Astrocyte (in vitro differentiated cells and primary cell): ENCODE results near the gene FOXL1. TPM values are rescaled to one million over a fixed set of nuclear protein-coding genes. Genes with fewer than 3 reads are reported as not detected.

Experiments
- DNase-seq: peaks from one replicate; pipeline ENCODE4 v3.0.0-alpha.2; 2010; ENCODE audit warnings: low read depth
- FAIRE-seq: peaks from 2 replicates; lab custom pipeline; 2011; peaks lifted over from hg19 to GRCh38; lab: Jason Lieb, UNC
- H2AFZ ChIP-seq: 2 replicates; pipeline ENCODE4 v1.6.0; 2012; ENCODE audit warnings: low read depth, low read length, inconsistent platforms
- H3K27ac ChIP-seq: 2 replicates; pipeline ENCODE4 v1.5.1; 2011; ENCODE audit warnings: low read depth, low read length, inconsistent platforms
- H3K27me3 ChIP-seq: 2 replicates; pipeline ENCODE4 v1.6.0; 2011; ENCODE audit warnings: low read length, inconsistent platforms; ENCODE audit not compliant: insufficient read depth
- H3K36me3 ChIP-seq: 2 replicates; pipeline ENCODE4 v1.5.1; 2011; ENCODE audit warnings: low read length, inconsistent platforms; ENCODE audit not compliant: insufficient read depth
- H3K4me1 ChIP-seq: 2 replicates; pipeline ENCODE4 v1.5.1; 2011; ENCODE audit warnings: low read length, inconsistent platforms; ENCODE audit not compliant: insufficient read depth
- H3K4me2 ChIP-seq: 2 replicates; pipeline ENCODE4 v1.6.0; 2012; ENCODE audit warnings: low read length, inconsistent platforms
- H3K4me3 ChIP-seq: 2 replicates; pipeline ENCODE4 v1.5.1; 2011; ENCODE audit warnings: low read depth, mild to moderate bottlenecking, low read length, inconsistent platforms; ENCODE audit not compliant: insufficient read depth
- H3K79me2 ChIP-seq: 2 replicates; pipeline ENCODE4 v1.6.0; 2012; ENCODE audit warnings: mild to moderate bottlenecking, low read length, inconsistent platforms; ENCODE audit not compliant: insufficient read depth
- H3K9ac ChIP-seq: 2 replicates; pipeline ENCODE4 v1.6.0; 2012; ENCODE audit warnings: mild to moderate bottlenecking, low read length, inconsistent platforms
- H3K9me3 ChIP-seq: 2 replicates; pipeline ENCODE4 v1.5.1; 2012; ENCODE audit warnings: low read depth, mild to moderate bottlenecking, low read length, inconsistent platforms; ENCODE audit not compliant: insufficient read depth
- H4K20me1 ChIP-seq: 2 replicates; pipeline ENCODE4 v1.6.0; 2012; ENCODE audit warnings: low read length, inconsistent platforms; ENCODE audit not compliant: insufficient read depth
- H3K27ac Mint-ChIP-seq: one replicate; pipeline ENCODE4 v1.8.0; 2021; ENCODE audit warnings: mild to moderate bottlenecking, mixed read lengths; ENCODE audit not compliant: unreplicated experiment
- H3K27me3 Mint-ChIP-seq: one replicate; pipeline ENCODE4 v1.8.0; 2021; ENCODE audit warnings: low read depth, mixed read lengths; ENCODE audit not compliant: unreplicated experiment
- H3K36me3 Mint-ChIP-seq: one replicate; pipeline ENCODE4 v1.8.0; 2021; ENCODE audit warnings: low read depth, mixed read lengths; ENCODE audit not compliant: unreplicated experiment
- H3K4me1 Mint-ChIP-seq: one replicate; pipeline ENCODE4 v1.8.0; 2021; ENCODE audit warnings: low read depth, mixed read lengths; ENCODE audit not compliant: unreplicated experiment
- H3K4me3 Mint-ChIP-seq: one replicate; pipeline ENCODE4 v1.8.0; 2021; ENCODE audit warnings: mild to moderate bottlenecking, moderate library complexity, mixed read lengths; ENCODE audit not compliant: unreplicated experiment
- H3K9me3 Mint-ChIP-seq: one replicate; pipeline ENCODE4 v1.8.0; 2021; ENCODE audit warnings: mild to moderate bottlenecking, mixed read lengths; ENCODE audit not compliant: unreplicated experiment
- EZH2 ChIP-seq: IDR thresholded peaks from 2 replicates; pipeline ENCODE4 v1.6.1; 2012; ENCODE audit warnings: mild to moderate bottlenecking, low read length, inconsistent platforms; ENCODE audit not compliant: insufficient read depth
- total RNA-seq: library from RNA; stranded (reverse); gene quantifications from 2 replicates; pipeline ENCODE4 v1.2.1, GENCODE V29; 2021
- TF ChIP-seq, protein P1 (sequence below): IDR thresholded peaks from 2 replicates; pipeline ENCODE4 v1.5.1; 2011; ENCODE audit warnings: low read depth, mild to moderate bottlenecking, inconsistent platforms, low read length, moderate library complexity; ENCODE audit not compliant: insufficient read depth

The FOXL1 gene
- total RNA-seq, 1 donor from 2014 or later, result 6.1 TPM

DNA sequence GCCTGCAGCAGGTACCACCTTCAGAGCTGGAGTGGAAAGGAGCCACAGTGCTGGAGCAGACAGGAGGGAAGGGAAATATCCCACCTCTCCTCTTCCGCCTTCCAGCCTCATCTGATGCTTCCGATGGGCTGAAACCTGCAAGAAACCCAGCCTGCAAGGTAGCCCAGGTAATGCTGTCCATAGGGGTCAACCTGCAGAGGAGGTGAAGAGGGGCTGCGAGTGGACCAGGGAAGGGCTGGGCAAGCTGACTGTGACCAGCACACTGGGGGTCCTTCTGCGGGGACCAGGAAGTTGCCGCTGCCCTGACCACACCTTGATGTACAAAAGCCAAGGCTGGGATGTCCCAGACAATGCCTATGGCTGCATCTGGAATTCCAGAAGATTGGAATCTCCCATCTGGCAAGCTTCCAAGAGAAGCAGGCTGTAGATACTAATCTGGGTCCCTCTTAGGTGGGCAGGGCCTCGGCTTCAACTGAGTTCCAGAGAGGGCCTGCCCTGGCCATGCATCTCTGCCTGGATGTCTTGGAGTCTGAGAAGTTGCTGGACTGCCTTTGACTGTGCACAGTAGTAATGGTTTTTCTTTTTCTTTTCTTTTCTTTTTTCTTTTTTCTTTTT is 5.8 kb downstream of the FOXL1 start:
- Histone ChIP-seq H3K4me3 (no peak overlapping the region), H3K27me3 (no peaks in the 10 kb centered on the region), H3K9me3 (no peaks in the 10 kb centered on the region), H4K20me1 (no peaks in the 10 kb centered on the region), H3K36me3 (no peaks in the 10 kb centered on the region), H3K9ac (peak overlapping the region; percentile 6), H2AFZ (no peak overlapping the region), H3K4me2 (peak overlapping the region; percentile 32), H3K4me1 (peaks cover 63% of the 10 kb centered on the region), H3K27ac (peak overlapping the region; percentile 98), H3K79me2 (peaks cover 52% of the 10 kb centered on the region)
- Mint-ChIP-seq H3K9me3 (no peaks in the 10 kb centered on the region), H3K4me3 (no peak overlapping the region), H3K36me3 (peaks cover 2% of the 10 kb centered on the region), H3K4me1 (peaks cover 23% of the 10 kb centered on the region), H3K27me3 (peaks cover 3% of the 10 kb centered on the region), H3K27ac (no peak overlapping the region)
- TF ChIP-seq, protein P1, sequence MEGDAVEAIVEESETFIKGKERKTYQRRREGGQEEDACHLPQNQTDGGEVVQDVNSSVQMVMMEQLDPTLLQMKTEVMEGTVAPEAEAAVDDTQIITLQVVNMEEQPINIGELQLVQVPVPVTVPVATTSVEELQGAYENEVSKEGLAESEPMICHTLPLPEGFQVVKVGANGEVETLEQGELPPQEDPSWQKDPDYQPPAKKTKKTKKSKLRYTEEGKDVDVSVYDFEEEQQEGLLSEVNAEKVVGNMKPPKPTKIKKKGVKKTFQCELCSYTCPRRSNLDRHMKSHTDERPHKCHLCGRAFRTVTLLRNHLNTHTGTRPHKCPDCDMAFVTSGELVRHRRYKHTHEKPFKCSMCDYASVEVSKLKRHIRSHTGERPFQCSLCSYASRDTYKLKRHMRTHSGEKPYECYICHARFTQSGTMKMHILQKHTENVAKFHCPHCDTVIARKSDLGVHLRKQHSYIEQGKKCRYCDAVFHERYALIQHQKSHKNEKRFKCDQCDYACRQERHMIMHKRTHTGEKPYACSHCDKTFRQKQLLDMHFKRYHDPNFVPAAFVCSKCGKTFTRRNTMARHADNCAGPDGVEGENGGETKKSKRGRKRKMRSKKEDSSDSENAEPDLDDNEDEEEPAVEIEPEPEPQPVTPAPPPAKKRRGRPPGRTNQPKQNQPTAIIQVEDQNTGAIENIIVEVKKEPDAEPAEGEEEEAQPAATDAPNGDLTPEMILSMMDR, result no peak
- no peak for TF ChIP-seq EZH2
- no peak for DNase-seq
- FAIRE-seq, result no peak

- Histone ChIP-seq H3K79me2 (peaks cover 43% of the 10 kb centered on the region), H3K9me3 (no peaks in the 10 kb centered on the region), H3K4me1 (peaks cover 65% of the 10 kb centered on the region), H3K4me2 (peak overlapping the region; percentile 78), H3K27ac (peak overlapping the region; percentile 98), H3K9ac (peak overlapping the region; percentile 82), H3K27me3 (no peaks in the 10 kb centered on the region), H3K36me3 (no peaks in the 10 kb centered on the region), H4K20me1 (no peaks in the 10 kb centered on the region), H2AFZ (no peak overlapping the region), H3K4me3 (peak overlapping the region; percentile 13)
- FAIRE-seq, result no peak
- H3K27ac Mint-ChIP-seq, result no peak overlapping the region
- H3K36me3 Mint-ChIP-seq, result peaks cover 2% of the 10 kb centered on the region
- peaks cover 20% of the 10 kb centered on the region for H3K4me1 Mint-ChIP-seq
- DNase-seq, result peak; percentile 76
- H3K9me3 Mint-ChIP-seq, result no peaks in the 10 kb centered on the region
- TF ChIP-seq EZH2, result no peak
- TF ChIP-seq, protein P1, result no peak
- H3K4me3 Mint-ChIP-seq, result no peak overlapping the region
- H3K27me3 Mint-ChIP-seq, result peaks cover 3% of the 10 kb centered on the region
Observed at GRCh38 chr16:86584726-86585721, 6.7 kb downstream of the FOXL1 start.
